ENCODE measurements around the gene UNC13A. TPM values are rescaled to one million over a fixed set of nuclear protein-coding genes. Genes with fewer than 3 reads are reported as not detected.

The UNC13A gene
- total RNA-seq, 1 donor from 2014 or later = 0.02 TPM

GRCh38 chr19:17626456-17627015 is 61.6 kb downstream of the UNC13A start:
- H3K4me3 Mint-ChIP-seq (ENCODE audit: low read depth) = no peak overlapping the region
- intact Hi-C loops (cut with micrococcal nuclease) = no loop called here
- DNase-seq (ENCODE audit: low spot score) = no peak
- H3K4me1 Mint-ChIP-seq (ENCODE audit: low read depth) = peaks cover 6% of the 10 kb centered on the region
- no peaks in the 10 kb centered on the region for H3K9me3 Mint-ChIP-seq
- H3K36me3 Mint-ChIP-seq (ENCODE audit: low read depth) = no peaks in the 10 kb centered on the region
- H3K27me3 Mint-ChIP-seq (ENCODE audit: low read depth) = no peaks in the 10 kb centered on the region
- no peak overlapping the region for H3K27ac Mint-ChIP-seq

GRCh38 chr19:17625980-17626379 is 62.2 kb downstream of the UNC13A start:
- peaks cover 6% of the 10 kb centered on the region for H3K4me1 Mint-ChIP-seq (ENCODE audit: low read depth)
- no peaks in the 10 kb centered on the region for H3K36me3 Mint-ChIP-seq (ENCODE audit: low read depth)
- intact Hi-C loops (cut with micrococcal nuclease) = no loop called here
- no peak overlapping the region for H3K27ac Mint-ChIP-seq
- no peaks in the 10 kb centered on the region for H3K9me3 Mint-ChIP-seq
- H3K4me3 Mint-ChIP-seq (ENCODE audit: low read depth) = no peak overlapping the region
- DNase-seq (ENCODE audit: low spot score) = no peak
- H3K27me3 Mint-ChIP-seq (ENCODE audit: low read depth) = no peaks in the 10 kb centered on the region

- H3K27ac Mint-ChIP-seq = no peak overlapping the region
- no peaks in the 10 kb centered on the region for H3K9me3 Mint-ChIP-seq
- H3K27me3 Mint-ChIP-seq (ENCODE audit: low read depth) = no peaks in the 10 kb centered on the region
- H3K4me1 Mint-ChIP-seq (ENCODE audit: low read depth) = peaks cover 6% of the 10 kb centered on the region
- intact Hi-C loops (cut with micrococcal nuclease) = no loop called here
- no peak overlapping the region for H3K4me3 Mint-ChIP-seq (ENCODE audit: low read depth)
- no peaks in the 10 kb centered on the region for H3K36me3 Mint-ChIP-seq (ENCODE audit: low read depth)
- no peak for DNase-seq (ENCODE audit: low spot score)
Measured at GRCh38 chr19:17625043-17625442, 63.1 kb downstream of the UNC13A start.

- Mint-ChIP-seq H3K9me3 (no peaks in the 10 kb centered on the region), H3K27ac (no peak overlapping the region), H3K27me3 (ENCODE audit: low read depth) (no peaks in the 10 kb centered on the region), H3K4me1 (ENCODE audit: low read depth) (peaks cover 6% of the 10 kb centered on the region), H3K36me3 (ENCODE audit: low read depth) (no peaks in the 10 kb centered on the region), H3K4me3 (ENCODE audit: low read depth) (no peak overlapping the region)
- DNase-seq (ENCODE audit: low spot score) = no peak
- intact Hi-C loops (cut with micrococcal nuclease) = no loop called here
Measured at GRCh38 chr19:17624314-17624991, 63.7 kb downstream of the UNC13A start.

- intact Hi-C loops (cut with micrococcal nuclease) = no loop called here
- no peaks in the 10 kb centered on the region for H3K27me3 Mint-ChIP-seq (ENCODE audit: low read depth)
- DNase-seq (ENCODE audit: low spot score) = no peak
- H3K27ac Mint-ChIP-seq = no peak overlapping the region
- H3K36me3 Mint-ChIP-seq (ENCODE audit: low read depth) = no peaks in the 10 kb centered on the region
- H3K4me3 Mint-ChIP-seq (ENCODE audit: low read depth) = no peak overlapping the region
- no peaks in the 10 kb centered on the region for H3K9me3 Mint-ChIP-seq
- peaks cover 6% of the 10 kb centered on the region for H3K4me1 Mint-ChIP-seq (ENCODE audit: low read depth)
Measured at GRCh38 chr19:17623224-17623935, 64.8 kb downstream of the UNC13A start.

GRCh38 chr19:17620696-17621095 is 67.5 kb downstream of the UNC13A start:
- H3K4me1 Mint-ChIP-seq (ENCODE audit: low read depth) = peaks cover 6% of the 10 kb centered on the region
- intact Hi-C loops (cut with micrococcal nuclease) = no loop called here
- H3K9me3 Mint-ChIP-seq = no peaks in the 10 kb centered on the region
- peaks cover 8% of the 10 kb centered on the region for H3K27me3 Mint-ChIP-seq (ENCODE audit: low read depth)
- H3K36me3 Mint-ChIP-seq (ENCODE audit: low read depth) = no peaks in the 10 kb centered on the region
- DNase-seq (ENCODE audit: low spot score) = no peak
- no peak overlapping the region for H3K27ac Mint-ChIP-seq
- H3K4me3 Mint-ChIP-seq (ENCODE audit: low read depth) = no peak overlapping the region

- intact Hi-C loops (cut with micrococcal nuclease) = no loop called here
- Mint-ChIP-seq H3K4me3 (ENCODE audit: low read depth) (no peak overlapping the region), H3K4me1 (ENCODE audit: low read depth) (peaks cover 6% of the 10 kb centered on the region), H3K27me3 (ENCODE audit: low read depth) (peaks cover 8% of the 10 kb centered on the region), H3K36me3 (ENCODE audit: low read depth) (no peaks in the 10 kb centered on the region), H3K9me3 (no peaks in the 10 kb centered on the region), H3K27ac (no peak overlapping the region)
- DNase-seq (ENCODE audit: low spot score) = no peak
Measured at GRCh38 chr19:17618936-17619335, 69.2 kb downstream of the UNC13A start.

- no peak overlapping the region for H3K27ac Mint-ChIP-seq
- H3K4me3 Mint-ChIP-seq (ENCODE audit: low read depth) = no peak overlapping the region
- H3K9me3 Mint-ChIP-seq = no peaks in the 10 kb centered on the region
- no peaks in the 10 kb centered on the region for H3K36me3 Mint-ChIP-seq (ENCODE audit: low read depth)
- peaks cover 6% of the 10 kb centered on the region for H3K4me1 Mint-ChIP-seq (ENCODE audit: low read depth)
- no peak for DNase-seq (ENCODE audit: low spot score)
- peaks cover 8% of the 10 kb centered on the region for H3K27me3 Mint-ChIP-seq (ENCODE audit: low read depth)
- intact Hi-C loops (cut with micrococcal nuclease) = no loop called here
Measured at GRCh38 chr19:17618281-17618903, 69.8 kb downstream of the UNC13A start.

- H3K4me1 Mint-ChIP-seq (ENCODE audit: low read depth) = peaks cover 6% of the 10 kb centered on the region
- intact Hi-C loops (cut with micrococcal nuclease) = no loop called here
- DNase-seq (ENCODE audit: low spot score) = no peak
- peaks cover 8% of the 10 kb centered on the region for H3K27me3 Mint-ChIP-seq (ENCODE audit: low read depth)
- no peaks in the 10 kb centered on the region for H3K9me3 Mint-ChIP-seq
- H3K36me3 Mint-ChIP-seq (ENCODE audit: low read depth) = no peaks in the 10 kb centered on the region
- H3K4me3 Mint-ChIP-seq (ENCODE audit: low read depth) = no peak overlapping the region
- H3K27ac Mint-ChIP-seq = no peak overlapping the region
Measured at GRCh38 chr19:17617807-17618192, 70.4 kb downstream of the UNC13A start.

GRCh38 chr19:17616961-17617806 is 71.0 kb downstream of the UNC13A start:
- H3K27ac Mint-ChIP-seq = no peak overlapping the region
- no peaks in the 10 kb centered on the region for H3K36me3 Mint-ChIP-seq (ENCODE audit: low read depth)
- peaks cover 11% of the 10 kb centered on the region for H3K27me3 Mint-ChIP-seq (ENCODE audit: low read depth)
- no peaks in the 10 kb centered on the region for H3K4me1 Mint-ChIP-seq (ENCODE audit: low read depth)
- no peaks in the 10 kb centered on the region for H3K9me3 Mint-ChIP-seq
- no peak overlapping the region for H3K4me3 Mint-ChIP-seq (ENCODE audit: low read depth)
- intact Hi-C loops (cut with micrococcal nuclease) = no loop called here
- DNase-seq (ENCODE audit: low spot score) = no peak

GRCh38 chr19:17616686-17616960 is 71.5 kb downstream of the UNC13A start:
- no peak for DNase-seq (ENCODE audit: low spot score)
- Mint-ChIP-seq H3K4me3 (ENCODE audit: low read depth) (no peak overlapping the region), H3K36me3 (ENCODE audit: low read depth) (no peaks in the 10 kb centered on the region), H3K27me3 (ENCODE audit: low read depth) (peaks cover 11% of the 10 kb centered on the region), H3K4me1 (ENCODE audit: low read depth) (no peaks in the 10 kb centered on the region), H3K27ac (no peak overlapping the region), H3K9me3 (no peaks in the 10 kb centered on the region)
- intact Hi-C loops (cut with micrococcal nuclease) = no loop called here

- Mint-ChIP-seq H3K27me3 (ENCODE audit: low read depth) (peaks cover 11% of the 10 kb centered on the region), H3K9me3 (no peaks in the 10 kb centered on the region), H3K36me3 (ENCODE audit: low read depth) (no peaks in the 10 kb centered on the region), H3K4me1 (ENCODE audit: low read depth) (no peaks in the 10 kb centered on the region), H3K4me3 (ENCODE audit: low read depth) (no peak overlapping the region), H3K27ac (no peak overlapping the region)
- intact Hi-C loops (cut with micrococcal nuclease) = no loop called here
- DNase-seq (ENCODE audit: low spot score) = no peak
Measured at GRCh38 chr19:17615889-17616685, 72.1 kb downstream of the UNC13A start.
